D341Med (cell line): ENCODE results near the gene NOL7.

Experiments used
- DNase-seq: peaks from one replicate; pipeline ENCODE4 v3.0.0; 2012; ENCODE audit warnings: low spot score

Gene NOL7

GRCh38 chr6:13654496-13654895 lies 39.4 kb downstream of the NOL7 start:
- DNase-seq, result no peak

DNA sequence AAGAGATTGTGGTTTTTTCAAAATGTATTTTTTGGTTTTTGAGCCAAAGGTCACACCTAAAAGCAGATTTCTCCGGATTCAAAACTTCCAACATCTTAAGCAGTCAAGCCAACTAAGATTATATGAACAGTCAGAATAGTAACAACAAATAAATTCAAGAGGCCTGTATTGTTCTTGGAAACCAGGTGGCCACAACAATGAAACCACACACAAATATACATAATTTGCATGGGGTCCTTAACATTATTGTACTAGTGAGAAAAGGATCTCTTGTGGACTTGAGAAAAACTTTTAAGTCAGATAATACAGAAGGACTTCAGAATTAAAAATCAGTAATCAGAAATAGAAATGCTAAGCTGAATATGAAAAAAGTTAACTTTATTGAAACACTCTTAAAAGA lies 40.6 kb downstream of the NOL7 start:
- DNase-seq, result no peak

DNA sequence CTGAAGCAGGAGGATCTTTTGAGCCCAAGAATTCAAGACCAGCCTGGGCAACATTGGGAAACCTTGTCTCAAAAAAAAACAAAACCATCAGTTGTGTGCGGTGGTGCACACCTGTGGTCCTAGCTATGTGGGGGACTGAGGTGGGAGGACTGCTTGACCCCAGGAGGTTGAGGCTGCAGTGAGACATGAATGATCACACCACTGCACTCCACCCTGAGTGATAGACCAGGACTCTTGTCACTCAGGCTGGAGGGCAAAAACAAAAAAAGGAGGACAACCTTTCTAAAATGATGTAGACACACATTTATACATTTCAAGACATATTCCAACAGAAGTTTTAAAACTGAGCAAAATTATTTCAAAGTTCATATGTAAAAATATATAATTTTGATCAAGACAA lies 45.1 kb downstream of the NOL7 start:
- DNase-seq, result no peak

DNA sequence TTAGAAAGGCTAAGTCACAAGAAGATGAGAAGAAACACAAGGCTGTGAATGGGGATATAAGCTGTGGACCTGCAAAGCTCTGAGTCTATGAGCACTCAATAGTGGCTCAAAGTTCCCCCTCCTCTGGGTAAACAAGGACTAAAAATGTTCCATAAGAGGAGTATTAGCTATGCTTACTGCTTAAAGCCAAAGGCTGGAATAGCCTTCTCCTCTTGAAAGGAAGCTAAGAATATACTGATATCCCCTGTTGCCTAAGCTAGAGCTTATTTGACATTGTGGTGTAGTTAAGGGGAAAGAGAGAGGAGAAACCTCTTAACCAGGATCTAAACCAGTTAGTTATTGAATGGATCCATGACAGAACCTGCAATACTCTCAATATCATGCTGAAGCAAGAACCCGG lies 45.8 kb downstream of the NOL7 start:
- DNase-seq, result no peak

- no peak for DNase-seq
Measured at GRCh38 chr6:13661647-13662046, 46.5 kb downstream of the NOL7 start.

DNA sequence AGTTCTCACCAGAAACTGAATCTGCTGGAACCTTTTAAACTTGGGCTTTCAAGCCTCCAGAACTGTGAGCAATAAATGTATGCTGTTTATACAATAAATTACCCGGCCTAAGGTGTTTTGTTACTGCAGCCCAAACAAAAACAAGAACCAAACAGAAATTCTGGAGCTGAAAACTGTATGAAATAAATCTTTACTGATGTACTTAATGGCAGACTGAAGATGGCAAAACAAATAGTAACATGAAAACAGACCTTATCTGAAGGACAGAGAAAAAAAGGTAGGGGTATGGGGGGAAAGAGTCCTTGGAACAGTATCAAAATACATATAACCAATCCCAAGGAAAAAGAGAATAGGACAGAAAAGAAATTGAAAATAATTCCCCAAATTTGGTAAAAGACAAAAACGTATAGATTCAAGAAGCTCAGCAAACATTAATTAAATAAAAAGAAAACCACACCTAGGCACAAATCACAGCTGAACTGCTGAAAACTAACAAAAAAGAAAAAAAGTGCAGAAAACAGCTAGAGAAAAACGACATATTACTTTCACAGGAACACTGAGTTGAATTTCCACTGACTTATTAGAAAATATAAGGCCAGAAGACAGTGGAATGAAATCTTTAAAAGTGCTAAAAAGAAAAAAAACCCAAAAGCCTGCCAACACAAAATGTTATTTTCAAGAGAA lies 47.7 kb downstream of the NOL7 start:
- DNase-seq, result no peak

- DNase-seq, result no peak
Measured at GRCh38 chr6:13663986-13664385, 48.9 kb downstream of the NOL7 start.

- DNase-seq, result no peak
Measured at GRCh38 chr6:13664703-13665352, 49.7 kb downstream of the NOL7 start.

GRCh38 chr6:13666194-13667105 lies 51.3 kb downstream of the NOL7 start:
- no peak for DNase-seq

DNA sequence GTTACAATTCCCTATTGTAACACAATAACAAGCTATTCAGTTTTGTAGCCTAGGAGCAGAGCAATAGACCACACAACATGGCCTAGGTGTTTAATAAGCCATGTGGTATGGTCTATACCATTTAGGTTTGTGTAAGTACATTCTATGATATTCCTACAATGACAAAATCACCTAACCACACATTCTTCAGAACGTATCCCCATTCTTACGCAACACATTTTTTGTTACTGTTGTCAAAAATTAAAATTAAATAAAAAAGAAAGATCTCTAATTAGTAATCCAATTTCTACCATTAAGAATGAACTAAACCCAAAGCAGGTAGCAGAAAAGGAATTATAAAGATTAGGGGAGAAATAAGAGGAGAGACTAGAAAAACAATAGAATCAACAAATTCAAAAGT lies 52.5 kb downstream of the NOL7 start:
- DNase-seq, result no peak

DNA sequence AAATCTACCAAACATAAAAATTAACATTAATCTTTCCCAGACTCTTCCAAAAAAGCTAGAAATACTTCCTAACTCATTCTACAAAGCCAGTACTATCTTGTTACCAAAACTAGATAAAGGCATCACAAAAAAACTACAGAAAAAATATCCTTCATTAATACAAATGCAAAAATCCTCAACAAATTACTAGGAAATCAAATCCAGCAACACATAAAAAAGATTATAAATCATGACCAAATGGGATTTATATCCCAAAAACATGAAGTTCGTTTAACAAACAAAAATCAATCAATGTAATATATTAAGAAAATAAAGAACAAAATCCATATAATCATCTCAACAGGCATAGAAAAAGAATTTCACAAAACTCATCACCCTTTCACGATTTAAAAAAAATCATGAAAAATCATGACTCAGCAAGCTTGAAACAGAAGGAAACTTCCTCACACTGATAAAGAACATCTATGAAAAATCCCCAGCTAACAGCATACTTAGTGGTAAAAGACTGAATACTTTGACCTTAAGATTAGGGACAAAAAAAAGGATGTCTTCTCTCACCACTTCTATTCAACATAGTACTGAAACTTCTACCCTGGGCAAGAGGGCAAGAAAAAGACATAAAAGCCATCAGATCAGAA lies 53.3 kb downstream of the NOL7 start:
- no peak for DNase-seq

GRCh38 chr6:13669476-13669875 lies 54.3 kb downstream of the NOL7 start:
- DNase-seq, result no peak
